GM18861 (cell line): Measurements from ENCODE around the gene BMPR1B.

Experiments
- ATAC-seq: cut with Tn5 transposase; IDR thresholded peaks from one replicate; pipeline ENCODE4 v1.9.1; 2021; ENCODE audit not compliant: unreplicated experiment

BMPR1B gene

DNA sequence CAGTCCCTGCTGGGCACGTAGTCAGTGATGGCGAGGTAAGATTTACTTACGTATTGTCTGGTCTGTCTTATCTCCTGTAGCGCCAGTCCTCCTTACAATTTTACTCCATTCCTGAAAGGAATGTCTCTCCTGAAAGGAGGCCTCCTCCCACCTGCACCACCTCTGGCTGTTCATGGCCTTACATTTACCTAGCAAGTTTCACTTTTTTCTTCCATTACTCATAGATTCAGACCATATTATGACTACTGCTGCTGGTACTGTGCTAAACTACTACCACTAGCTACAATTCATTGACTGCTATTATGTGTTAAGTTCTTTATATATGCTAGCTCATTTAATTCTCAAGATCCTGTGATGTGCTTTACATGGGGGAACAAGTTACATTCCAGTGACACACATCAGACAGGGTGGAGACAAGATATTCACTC lies 189.9 kb downstream of the BMPR1B start:
- no peak for ATAC-seq

DNA sequence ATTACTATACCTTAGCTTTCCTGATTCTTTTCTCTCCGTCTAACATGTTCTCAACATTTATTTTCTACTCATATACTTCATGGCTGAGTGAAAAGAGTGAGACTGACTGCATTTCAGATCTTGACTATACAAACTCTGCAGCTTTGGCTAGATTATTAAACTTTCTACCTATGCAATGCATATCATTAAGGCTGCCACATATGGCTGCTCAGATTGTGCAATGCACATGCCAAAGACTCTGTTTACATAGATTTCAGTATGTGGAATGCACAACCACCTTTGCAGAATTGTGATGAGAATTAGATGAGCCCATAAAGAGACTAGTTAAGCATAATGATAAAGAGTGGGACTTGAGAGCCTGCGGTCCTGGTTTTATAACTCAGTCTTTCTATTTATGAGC lies 196.5 kb downstream of the BMPR1B start:
- ATAC-seq: no peak

- ATAC-seq: no peak
Observed at GRCh38 chr4:94957030-94957429, 199.3 kb downstream of the BMPR1B start.

DNA sequence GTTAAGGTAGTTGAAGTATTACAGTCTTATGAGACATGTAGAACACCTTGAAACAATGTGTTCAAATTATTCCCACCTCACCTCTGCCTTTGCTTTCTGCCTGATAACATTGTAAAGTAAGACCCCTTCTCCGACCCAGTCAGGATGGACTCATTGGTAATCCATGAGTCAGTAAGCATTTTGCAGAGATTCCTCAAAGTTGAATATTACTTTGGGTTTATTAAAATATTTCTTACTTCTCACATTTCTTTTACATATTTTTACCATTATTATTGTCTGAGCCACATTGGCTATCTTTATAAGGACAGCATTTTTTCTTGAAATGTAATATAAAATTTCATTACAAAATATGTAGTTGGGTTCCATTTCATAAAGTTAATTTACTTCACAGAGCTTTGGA lies 201.6 kb downstream of the BMPR1B start:
- ATAC-seq: no peak

DNA sequence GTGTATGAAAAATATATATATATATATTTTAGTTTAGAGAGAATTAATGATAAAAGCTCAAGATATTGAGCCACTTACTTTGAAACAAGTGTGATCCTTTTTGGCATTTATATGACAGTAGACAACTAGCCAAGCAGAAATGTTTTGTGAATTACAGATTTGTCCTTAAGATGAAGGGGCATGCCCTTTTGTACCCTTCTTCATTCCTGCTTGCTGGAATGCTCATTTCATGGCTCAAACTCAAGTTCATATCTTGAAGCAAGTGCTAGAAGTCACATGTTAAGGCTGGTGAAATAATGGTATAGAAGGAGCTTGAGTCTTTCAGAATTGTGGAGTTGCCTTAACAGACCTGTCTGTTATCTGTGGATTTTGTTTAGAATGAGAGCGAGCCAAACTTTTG lies 203.0 kb downstream of the BMPR1B start:
- no peak for ATAC-seq

- ATAC-seq: no peak
Observed at GRCh38 chr4:94961420-94961819, 203.7 kb downstream of the BMPR1B start.

DNA sequence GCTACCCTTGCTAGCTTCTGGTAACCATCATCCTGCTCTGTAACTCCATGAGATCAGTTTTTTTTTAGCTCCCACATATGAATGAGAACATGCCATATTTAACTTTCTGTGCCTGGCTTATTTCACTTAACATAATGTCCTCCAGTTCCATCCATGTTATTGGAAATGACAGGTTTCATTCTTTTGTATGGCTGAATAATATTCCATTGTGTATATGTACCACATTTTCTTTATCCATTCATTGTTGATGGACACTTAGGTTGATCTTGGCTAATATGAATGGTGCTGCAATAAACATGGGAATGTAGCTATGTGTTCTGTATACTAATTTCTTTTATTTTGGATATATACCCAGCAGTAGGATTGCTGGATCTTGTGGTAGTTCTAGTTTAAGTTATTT lies 204.7 kb downstream of the BMPR1B start:
- ATAC-seq: no peak

- ATAC-seq: no peak
Observed at GRCh38 chr4:94965852-94966251, 208.1 kb downstream of the BMPR1B start.

DNA sequence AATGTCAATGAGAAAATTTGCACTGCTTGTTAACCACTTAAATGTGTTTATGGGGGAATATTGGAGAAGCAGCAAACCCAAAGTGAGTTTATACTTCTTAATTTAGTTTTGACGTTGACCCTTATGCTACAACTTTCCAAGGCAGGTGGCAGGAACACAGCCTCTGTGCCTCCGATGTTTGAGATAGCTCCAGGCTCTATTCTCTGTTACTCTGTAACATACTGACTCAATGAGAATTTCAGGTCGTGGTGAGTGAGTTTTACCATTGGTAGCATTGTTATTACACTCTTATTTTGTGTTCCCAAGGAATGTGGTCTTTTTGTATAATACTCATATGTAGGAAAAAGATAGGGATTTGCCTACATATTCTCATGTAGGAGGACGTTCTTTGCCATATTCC lies 210.7 kb downstream of the BMPR1B start:
- ATAC-seq: no peak

- no peak for ATAC-seq
Observed at GRCh38 chr4:94970650-94971049, 212.9 kb downstream of the BMPR1B start.

- ATAC-seq: no peak
Observed at GRCh38 chr4:94974773-94975172, 217.0 kb downstream of the BMPR1B start.

GRCh38 chr4:94976371-94977011 lies 218.7 kb downstream of the BMPR1B start:
- ATAC-seq: no peak

DNA sequence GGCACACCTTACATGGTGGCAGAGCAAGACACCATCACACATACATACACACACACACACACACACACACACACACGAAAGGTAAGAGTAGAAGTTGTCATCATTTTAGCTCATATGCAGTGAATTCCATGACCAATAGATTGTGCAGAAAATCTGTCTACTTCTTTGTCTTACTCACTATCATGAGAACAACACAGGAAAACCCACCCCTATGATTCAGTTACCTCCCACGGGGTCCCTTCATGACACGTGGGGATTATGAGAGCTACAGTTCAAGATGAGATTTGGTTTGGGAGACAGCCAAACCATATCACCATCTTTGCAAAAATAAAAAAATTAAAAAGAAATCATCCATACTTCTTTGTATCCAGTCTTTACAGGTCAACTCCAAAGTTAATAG lies 221.1 kb downstream of the BMPR1B start:
- no peak for ATAC-seq

- no peak for ATAC-seq
Observed at GRCh38 chr4:94979621-94980020, 221.9 kb downstream of the BMPR1B start.

DNA sequence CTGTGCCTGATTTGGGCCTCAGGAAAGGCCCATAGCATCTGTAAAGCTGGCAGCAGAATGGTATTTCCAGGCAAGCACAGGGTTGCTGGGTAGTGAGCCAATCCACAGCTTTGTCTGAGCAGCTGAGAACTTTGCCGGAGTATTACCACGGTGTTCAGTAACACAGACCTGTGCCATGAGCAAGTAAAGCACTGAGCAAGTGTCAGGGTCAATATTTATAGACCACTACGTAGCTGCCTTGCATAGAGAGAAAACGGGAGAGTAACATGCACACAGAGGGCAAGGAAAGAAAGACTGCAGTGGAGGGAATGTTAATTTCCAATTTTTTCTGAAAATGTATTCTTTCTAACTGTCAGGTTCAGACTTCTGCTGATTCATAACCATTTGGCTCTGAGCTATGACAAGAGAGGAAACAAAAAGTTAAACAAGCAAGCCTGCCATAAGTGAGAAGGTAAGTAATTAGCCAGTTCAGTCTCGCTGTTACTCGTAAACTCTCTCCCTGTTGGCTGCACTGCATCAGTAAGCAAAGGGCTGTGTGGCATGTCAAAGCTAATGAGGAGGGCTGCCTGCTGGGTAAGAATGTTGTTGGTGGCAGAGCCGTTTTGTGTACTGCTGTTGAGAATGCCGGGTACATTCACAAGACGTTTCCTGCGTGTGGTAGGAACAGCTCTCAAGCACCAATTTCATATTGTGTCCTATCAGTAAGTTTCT lies 238.1 kb downstream of the BMPR1B start:
- peak; percentile 47 for ATAC-seq

- ATAC-seq: no peak
Observed at GRCh38 chr4:95000076-95000648, 242.4 kb downstream of the BMPR1B start.

DNA sequence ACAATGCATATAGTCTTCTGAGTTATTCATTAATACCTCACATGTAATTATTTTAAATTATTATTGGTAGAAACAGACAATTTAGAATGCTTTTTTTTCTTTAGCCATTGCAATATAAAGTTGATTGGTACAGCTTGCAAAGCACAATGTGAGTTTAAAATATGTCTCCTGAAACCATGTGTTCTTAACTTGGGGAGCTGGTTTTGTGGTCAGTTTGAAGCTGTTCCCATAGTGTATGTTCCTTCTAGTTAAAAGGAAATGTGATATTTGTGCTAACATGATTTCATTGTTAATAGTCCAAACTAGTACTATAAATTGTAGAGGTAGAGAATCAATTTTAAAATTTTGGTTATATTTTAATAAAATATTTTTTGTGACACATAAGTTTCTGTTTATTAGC lies 247.2 kb downstream of the BMPR1B start:
- no peak for ATAC-seq

GRCh38 chr4:95007998-95008397 lies 250.2 kb downstream of the BMPR1B start:
- ATAC-seq: no peak

DNA sequence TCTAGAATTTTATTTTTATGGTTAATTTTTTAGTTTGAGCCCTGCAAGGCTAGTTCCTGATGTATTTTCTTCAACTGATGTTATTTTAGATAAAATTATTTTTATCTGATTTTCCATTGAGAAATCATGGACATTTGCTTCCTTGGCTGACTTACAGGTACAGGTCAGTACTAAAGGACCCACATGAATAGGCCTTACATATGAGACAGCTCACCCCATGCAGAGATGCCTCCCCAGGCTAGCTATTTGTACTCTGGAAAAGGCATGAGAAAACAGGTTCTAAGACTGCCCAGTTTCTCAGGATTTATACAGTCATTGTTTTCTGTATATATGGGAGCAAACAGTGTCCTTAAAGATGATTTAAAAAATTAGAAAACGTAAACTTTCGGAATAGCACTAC lies 255.5 kb downstream of the BMPR1B start:
- ATAC-seq: no peak

DNA sequence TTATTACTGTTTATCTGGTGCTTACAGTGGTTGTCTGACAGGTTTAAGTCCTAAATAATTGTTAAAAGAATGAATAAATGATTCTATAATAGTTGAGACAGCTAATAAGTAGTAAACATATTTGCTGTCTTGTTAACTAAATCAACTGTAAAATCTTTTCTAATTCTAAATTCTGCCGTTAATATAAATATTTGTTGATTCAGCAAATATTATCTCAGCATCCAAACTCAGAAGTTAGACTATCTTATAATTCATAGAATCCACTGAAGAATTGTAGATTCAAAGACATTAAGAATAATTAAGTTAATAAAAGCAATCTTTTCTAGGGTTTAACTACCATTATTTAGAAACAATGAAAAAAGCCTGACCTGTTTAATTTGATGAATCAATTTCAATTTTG lies 256.3 kb downstream of the BMPR1B start:
- ATAC-seq: no peak

DNA sequence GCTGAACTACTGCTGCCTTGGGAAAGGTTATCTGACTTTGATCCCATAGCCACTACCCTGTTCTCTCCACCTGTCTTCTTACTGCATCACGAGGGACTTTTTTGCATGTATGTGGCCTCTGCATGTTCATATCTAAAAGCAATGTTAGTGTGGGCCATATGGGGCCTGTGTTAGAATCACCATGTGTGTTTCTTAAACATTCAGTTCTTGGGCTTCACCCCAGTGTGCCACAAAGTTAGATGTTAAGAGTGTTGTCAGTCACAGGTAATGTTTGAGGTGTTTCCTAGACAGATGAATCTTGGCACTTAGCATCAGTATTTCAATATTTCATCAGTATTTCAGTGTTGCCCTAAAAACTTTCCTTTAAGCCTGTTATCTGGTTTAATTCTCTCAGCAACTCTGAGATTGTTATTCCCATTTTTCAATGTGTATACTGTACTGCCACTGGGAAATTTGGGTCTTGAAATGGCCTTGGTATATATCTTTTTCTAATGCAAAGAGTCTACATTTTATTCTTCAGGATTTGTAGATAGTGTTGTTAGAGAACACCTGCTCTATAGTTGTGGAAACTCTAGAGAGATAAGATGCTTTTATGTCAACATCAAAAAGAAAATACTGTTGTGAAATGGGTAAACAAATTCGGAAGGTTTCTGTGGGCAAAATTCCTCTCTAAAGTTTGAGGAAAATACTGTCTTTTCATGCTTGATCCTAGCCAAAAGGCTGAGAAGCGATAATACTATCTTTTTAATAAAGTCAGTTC lies 259.7 kb downstream of the BMPR1B start:
- ATAC-seq: no peak

DNA sequence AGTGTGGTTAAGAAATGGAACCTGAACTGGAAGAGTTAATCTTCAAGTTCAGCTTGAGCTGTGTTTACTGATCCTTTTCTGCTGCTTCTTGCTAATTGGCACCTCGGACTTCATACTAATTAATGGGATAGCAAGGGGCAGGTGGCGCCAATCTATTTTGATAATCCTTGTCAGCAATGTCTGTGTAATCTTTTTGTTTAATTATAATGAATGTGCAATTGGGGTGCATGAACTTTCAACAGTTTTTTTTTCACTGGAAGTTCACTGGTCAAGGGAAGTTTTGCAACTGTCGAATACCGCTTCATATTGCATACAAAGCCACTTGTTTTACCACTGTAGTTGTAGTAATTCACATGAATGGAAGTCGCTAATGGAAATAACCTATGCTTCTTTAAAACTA lies 261.0 kb downstream of the BMPR1B start:
- no peak for ATAC-seq
